OCI-LY3 (cell line): ENCODE results near the gene HOXA7.

Experiments
- EZH2phosphoT487 ChIP-seq: fragments of 200-600 bp; shearing (Covaris generic); IDR thresholded peaks from 2 replicates; pipeline ENCODE4 v1.6.1; 2018; ENCODE audit warnings: antibody characterized with exemption, mixed run types, low read depth
- TF ChIP-seq, protein P1 (sequence below): fragments of 200-600, 300-600 bp; sonication (generic); IDR thresholded peaks from 2 replicates; pipeline ENCODE4 v1.5.1; 2014; ENCODE audit warnings: antibody characterized with exemption, low read length, low read depth

DNA sequence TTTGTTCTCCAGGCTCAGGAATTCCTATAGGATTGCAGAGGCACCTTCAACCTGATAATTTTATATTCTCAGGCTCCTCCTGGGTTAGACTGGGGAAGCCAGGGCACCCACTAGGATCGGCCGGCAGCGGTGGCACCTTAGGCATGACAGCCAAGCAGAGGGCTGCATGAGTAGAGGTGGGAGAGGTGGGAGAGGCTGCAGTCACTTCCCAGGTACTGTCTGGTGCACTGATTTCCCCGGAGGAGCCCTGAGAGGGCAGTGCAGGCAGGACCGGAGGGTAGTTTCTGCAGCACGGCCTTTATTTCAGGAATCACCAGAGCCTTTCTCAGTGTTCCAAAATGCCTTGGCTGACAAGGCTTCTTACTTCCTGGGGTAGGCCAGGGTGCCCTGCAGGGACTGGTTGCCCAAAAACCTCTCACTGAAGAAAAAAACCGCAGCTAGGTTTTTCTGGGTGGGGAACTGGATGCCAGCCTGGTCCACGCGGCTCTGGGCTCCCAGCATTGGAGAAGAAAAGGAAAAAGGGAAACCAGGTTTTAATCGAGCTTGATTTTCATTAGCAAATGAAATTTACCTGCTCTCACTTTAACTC lies 47.0 kb upstream of the HOXA7 start:
- TF ChIP-seq EZH2phosphoT487: no peak
- TF ChIP-seq, protein P1, sequence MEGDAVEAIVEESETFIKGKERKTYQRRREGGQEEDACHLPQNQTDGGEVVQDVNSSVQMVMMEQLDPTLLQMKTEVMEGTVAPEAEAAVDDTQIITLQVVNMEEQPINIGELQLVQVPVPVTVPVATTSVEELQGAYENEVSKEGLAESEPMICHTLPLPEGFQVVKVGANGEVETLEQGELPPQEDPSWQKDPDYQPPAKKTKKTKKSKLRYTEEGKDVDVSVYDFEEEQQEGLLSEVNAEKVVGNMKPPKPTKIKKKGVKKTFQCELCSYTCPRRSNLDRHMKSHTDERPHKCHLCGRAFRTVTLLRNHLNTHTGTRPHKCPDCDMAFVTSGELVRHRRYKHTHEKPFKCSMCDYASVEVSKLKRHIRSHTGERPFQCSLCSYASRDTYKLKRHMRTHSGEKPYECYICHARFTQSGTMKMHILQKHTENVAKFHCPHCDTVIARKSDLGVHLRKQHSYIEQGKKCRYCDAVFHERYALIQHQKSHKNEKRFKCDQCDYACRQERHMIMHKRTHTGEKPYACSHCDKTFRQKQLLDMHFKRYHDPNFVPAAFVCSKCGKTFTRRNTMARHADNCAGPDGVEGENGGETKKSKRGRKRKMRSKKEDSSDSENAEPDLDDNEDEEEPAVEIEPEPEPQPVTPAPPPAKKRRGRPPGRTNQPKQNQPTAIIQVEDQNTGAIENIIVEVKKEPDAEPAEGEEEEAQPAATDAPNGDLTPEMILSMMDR: no peak
